Colon (tissue), 2 donors: Measurements from ENCODE around the gene TMTC4.
"Not testable (repeated sequence)": the region's sequence is repeated elsewhere in the genome, so short reads cannot be mapped to it uniquely, and the experiment has no call there.

Experiments
- FAIRE-seq: peaks from 2 replicates; lab custom pipeline; 2012; peaks lifted over from hg19 to GRCh38; lab: Jason Lieb, UNC
- donor health status: control.
- donor health status: control.

TMTC4 gene

GRCh38 chr13:100584896-100585295 lies 89.7 kb downstream of the TMTC4 start:
- no peak for FAIRE-seq

- FAIRE-seq, result no peak
These were observed 93.1 kb downstream of the TMTC4 start for GRCh38 chr13:100581504-100581903.

GRCh38 chr13:100581030-100581429 lies 93.6 kb downstream of the TMTC4 start:
- no peak for FAIRE-seq

GRCh38 chr13:100580045-100580444 lies 94.5 kb downstream of the TMTC4 start:
- no peak for FAIRE-seq

GRCh38 chr13:100577239-100577638 lies 97.4 kb downstream of the TMTC4 start:
- not testable (repeated sequence) for FAIRE-seq

- FAIRE-seq, result no peak
These were observed 101.5 kb downstream of the TMTC4 start for GRCh38 chr13:100573121-100573520.

- no peak for FAIRE-seq
These were observed 108.1 kb downstream of the TMTC4 start for GRCh38 chr13:100566543-100566942.

- no peak for FAIRE-seq
These were observed 109.3 kb downstream of the TMTC4 start for GRCh38 chr13:100565286-100565685.

- no peak for FAIRE-seq
These were observed 110.0 kb downstream of the TMTC4 start for GRCh38 chr13:100564444-100565223.

GRCh38 chr13:100563779-100564178 lies 110.8 kb downstream of the TMTC4 start:
- no peak for FAIRE-seq

- FAIRE-seq, result no peak
These were observed 112.9 kb downstream of the TMTC4 start for GRCh38 chr13:100561599-100562204.

GRCh38 chr13:100561158-100561499 lies 113.5 kb downstream of the TMTC4 start:
- FAIRE-seq, result no peak

- no peak for FAIRE-seq
These were observed 114.0 kb downstream of the TMTC4 start for GRCh38 chr13:100560498-100561157.

GRCh38 chr13:100559886-100560285 lies 114.7 kb downstream of the TMTC4 start:
- no peak for FAIRE-seq
